Renal pelvis (tissue), 4 donors: ENCODE results near the gene ASAH2. TPM values are rescaled to one million over a fixed set of nuclear protein-coding genes. Genes with fewer than 3 reads are reported as not detected.
"Not testable (repeated sequence)": the region's sequence is repeated elsewhere in the genome, so short reads cannot be mapped to it uniquely, and the experiment has no call there.

Source experiments
- DNase-seq: peaks from one replicate; pipeline ENCODE4 v3.0.0-alpha.2; 2013
- polyA plus RNA-seq, 3 donors: library from polyadenylated mRNA; unstranded; fragments of 120-200 nt; gene quantifications; one replicate each; pipeline ENCODE4 v1.2.1, GENCODE V29; 2013; ENCODE audit not compliant: insufficient read length in 3 of 3

The ASAH2 gene
- polyA plus RNA-seq, 3 donors, result 2.0 to 2.7 (median 2.3) TPM

DNA sequence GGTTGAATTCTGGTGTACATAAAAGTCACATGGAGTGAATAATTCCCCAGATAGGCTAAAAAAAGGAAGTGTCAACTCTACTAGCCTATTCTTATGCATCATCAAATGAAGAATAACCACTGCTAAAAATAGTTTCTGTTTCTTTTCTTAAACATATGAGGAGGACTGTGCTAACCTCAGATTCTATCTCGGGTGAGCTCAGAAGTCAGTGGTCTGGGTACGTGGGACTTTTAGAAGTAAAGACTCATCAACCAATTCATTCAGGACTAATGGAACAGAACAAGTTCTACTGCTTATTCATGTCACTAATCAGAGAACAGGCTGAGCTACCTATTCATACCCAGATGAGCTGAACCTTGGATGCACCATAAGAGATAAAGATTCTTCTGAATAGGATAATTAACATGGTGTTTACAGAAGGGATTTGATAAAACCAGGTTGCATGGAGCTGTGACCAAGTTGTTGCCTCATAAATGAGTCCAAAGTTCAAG is 9.5 kb upstream of the ASAH2 start:
- no peak for DNase-seq

DNA sequence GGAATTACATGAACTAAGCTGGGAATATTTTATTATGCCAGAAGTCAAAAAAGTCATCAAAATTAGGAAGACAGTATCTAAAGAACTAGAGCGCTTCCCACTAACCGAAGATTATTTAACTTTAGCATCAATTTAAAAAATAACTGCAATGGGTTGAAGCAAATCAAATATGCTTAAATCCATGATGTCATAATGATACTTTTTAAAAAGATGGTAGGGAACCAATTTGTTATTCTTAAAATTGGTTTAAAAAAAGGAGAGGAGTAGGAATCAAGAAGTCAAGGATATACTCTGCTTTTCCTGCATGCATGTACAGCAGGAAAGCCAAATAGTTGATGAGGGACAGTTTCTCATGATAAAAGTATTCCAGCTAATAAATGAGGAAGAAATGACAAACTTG is 3.2 kb upstream of the ASAH2 start:
- DNase-seq, result no peak

GRCh38 chr10:50250096-50250854 is 1.0 kb downstream of the ASAH2 start:
- no peak for DNase-seq

DNA sequence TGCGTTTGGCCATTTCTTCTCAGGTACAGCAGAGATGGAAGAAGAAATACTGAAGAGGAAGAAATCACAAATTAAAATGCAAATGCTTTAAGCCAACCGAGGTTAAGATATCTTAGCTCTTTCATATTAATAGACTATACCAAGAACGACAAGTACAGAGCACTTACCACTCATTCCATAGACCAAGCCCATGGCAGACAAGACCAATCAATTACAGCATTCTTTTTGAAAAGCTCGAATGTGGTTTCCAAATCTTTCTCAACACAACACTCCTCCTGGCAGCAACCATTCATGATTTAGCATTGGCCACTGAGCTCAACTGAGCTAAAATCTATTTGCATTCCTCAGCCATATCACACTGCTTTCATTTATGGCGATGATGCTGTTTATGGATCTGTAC is 2.7 kb downstream of the ASAH2 start:
- no peak for DNase-seq

DNA sequence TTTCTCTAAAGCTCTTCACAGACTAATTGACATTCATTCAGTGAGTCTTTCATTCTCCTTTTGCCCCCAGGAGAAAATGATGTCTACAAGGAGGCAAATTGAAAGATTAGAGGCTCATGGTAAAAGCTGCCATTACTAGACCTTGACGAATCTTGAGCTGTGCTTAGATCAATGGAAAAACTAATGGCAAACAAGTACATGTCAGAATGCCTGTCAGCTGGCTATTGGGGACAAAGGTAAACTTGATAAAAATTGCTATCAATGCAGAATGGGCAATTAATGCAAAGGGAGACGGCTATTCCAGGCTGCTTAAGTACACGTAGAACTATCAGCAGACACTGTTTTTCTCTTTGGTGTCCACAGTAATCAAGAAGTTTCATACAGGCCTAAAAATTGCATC is 3.3 kb downstream of the ASAH2 start:
- DNase-seq, result no peak

DNA sequence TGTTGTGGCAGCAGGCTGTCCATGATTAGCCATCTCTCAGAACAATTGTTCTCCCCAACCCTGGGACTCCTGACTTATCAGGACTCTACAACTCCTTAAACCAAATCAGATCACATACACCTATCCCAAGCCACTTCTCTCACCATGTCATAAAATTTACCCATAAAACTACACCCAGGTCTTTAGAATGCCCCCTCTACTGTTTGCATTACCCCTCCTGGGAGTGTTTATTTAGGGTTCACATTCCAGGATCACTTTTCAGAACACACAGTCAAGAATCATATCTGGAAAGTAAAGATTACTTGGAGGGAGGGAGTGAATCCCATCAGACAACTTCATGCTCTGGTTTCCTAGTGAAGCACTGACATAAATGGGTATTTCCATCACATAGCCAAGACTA is 7.1 kb downstream of the ASAH2 start:
- no peak for DNase-seq

- no peak for DNase-seq
These were observed 8.5 kb downstream of the ASAH2 start for GRCh38 chr10:50242777-50243176.

DNA sequence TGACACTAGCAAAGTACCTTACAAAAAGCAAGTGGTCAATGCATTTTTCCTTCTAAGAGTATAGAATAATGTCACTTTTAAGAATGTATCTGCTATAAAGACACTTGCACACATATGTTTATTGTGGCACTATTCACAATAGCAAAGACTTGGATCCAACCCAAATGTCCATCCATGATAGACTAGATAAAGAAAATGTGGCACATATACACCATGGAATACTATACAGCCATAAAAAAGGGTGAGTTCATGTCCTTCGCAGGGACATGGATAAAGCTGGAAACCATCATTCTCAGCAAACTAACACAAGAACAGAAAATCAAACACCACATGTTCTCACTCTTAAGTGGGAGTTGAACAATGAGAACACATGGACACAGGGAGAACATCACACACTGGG is 9.8 kb downstream of the ASAH2 start:
- DNase-seq, result not testable (repeated sequence)

GRCh38 chr10:50234486-50234885 is 16.8 kb downstream of the ASAH2 start:
- DNase-seq, result no peak

DNA sequence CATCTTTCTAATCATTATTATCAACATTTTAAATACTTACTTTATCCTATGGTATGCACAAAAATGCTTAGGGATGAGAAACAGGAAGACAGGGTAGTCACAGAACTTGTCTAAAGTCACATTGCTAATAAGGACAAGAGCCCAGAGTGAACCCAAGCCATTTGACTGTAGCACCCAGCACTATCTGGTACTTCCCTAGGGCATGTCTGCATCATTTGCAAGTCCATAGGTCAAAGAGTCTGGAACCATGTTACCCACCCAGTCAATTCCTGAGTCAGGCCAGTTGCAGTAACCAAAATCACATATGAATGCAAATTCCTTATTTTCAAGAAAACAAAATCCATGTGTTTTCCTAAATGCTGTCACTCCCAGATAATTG is 19.1 kb downstream of the ASAH2 start:
- DNase-seq, result no peak

DNA sequence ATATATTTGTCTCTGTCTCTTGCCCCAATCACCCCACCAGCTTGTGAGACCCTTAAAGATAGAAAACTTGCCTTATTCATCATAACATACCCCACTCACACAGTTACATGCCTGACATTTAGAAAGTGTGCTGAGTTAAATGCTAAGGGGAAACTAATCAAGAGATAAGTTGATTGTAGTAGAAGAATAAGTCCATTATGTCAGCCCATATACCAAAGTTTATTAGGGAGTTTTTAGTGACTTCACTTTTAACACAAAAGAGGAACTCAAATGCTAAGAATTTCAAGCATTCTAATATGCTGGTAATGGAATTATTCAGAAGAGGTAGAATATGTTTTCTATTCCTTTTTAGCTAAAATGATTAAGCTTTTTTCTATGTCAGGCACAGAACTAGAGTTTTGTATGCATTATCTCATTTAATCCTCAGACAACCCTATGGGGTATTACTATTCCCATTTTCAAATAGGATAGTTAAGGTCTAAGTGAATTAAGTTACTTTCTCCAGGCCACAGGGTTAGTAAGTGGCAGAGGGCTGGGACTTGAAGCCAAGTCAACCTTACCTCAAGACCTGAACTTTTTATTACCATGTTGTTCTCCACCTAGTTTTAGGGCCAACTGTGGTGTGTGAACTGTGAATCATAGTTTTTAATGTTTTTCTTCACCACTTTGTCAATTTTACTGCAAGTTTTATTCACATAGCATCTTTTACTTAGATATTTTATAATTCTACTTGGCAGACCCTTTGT is 19.6 kb downstream of the ASAH2 start:
- no peak for DNase-seq

- no peak for DNase-seq
These were observed 21.9 kb downstream of the ASAH2 start for GRCh38 chr10:50229460-50229859.

DNA sequence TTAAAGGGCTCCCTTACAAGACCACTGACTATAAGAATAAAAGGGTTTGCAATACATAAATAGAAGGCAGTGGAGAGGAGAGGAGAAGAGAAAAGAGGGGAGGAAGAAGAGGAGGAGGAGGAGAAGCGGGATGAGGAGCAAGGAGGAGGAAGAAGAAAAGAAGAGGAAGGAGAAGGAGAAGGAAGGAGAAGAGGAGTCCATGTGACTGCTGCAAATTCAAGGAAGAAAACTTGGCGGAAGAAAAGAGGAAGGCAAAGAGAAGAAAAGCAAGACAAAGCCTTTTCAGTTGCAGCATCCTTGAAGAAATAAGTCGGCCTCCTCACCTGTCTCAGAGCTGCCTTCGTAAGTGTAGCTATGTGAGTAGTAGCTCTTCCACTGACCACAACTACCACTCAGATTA is 22.6 kb downstream of the ASAH2 start:
- DNase-seq, result no peak

DNA sequence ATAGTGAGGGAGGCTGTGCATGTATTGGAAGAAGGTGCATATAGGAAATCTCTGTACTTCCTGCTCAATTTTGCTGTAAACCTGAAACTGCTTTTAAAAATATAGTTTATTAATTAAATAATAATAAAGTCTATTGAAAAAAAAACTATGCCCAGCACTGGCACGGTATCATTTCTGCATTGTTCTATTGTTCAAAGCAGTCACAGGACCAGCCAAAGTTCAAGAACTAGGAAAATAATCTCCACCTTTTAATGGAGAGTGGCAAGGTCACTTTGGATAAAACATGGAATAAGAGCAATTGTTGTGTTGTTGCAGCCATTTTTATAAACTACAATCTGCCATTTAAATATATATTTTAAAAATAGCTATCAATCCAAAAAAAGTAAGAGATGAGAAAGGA is 24.7 kb downstream of the ASAH2 start:
- DNase-seq, result no peak

DNA sequence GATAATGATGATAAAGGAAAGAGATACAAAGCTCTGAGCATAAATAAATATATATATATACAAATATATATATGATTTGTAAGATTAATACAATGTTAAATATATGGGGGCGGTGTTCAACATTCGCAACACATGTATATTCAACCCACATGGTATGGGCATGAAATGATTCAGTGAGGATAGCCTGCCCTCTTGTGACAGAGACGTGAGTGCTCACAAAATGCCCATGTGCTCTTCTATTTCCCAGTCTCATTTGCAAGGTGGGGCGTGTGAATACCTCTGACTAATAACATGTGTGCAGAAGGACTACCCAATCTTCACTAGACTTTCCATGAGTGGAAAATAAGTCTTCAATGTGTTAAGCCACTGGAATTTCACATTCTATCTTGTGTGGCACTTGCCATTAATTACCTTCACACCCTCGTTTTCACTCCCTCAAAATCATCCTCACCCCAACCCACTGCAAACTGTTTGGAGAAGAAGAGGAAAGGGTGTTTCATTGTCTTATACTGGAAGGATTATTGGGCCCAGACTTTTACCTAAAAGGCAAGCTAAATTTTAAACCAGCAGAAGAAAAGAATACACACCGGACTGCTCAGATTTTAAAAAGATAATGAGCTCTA is 26.9 kb downstream of the ASAH2 start:
- peak; percentile 36 for DNase-seq

- no peak for DNase-seq
These were observed 29.1 kb downstream of the ASAH2 start for GRCh38 chr10:50222199-50222598.

DNA sequence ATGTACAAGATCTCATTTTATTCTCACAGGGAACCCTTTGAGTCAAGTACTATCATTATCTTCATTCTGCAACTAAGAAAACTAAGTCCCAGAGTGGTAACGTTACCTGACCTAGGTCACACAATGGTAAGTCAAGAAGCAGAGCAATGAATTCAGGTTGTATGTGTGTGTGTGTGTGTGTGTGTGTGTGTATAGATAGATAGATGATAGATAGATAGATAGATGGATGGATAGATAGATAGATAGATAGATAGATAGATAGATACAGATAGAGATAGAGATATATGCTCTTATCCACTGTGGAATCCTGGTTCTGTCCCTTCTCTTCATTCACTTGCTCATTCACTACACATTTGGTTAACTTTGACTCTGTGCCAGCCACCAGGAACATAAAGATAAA is 29.8 kb downstream of the ASAH2 start:
- no peak for DNase-seq

DNA sequence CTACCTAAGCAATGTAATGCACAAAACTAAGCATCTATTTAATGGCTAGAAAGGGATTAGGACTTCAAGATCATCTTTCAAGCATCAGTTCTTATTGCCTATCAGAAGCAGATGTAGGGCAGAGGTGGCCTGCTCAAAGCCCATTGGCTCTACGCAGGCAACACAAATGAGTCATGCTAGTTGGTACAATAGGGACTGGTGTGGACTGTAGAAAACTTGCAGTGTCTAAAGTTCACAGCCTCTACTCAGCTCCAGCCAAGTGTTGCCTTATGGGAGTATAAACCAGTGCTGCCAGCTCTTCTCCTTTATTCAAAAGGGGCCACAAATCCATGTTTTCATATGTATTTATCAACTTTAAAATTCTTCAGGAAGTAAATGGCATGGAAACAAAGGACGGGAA is 31.7 kb downstream of the ASAH2 start:
- DNase-seq, result no peak

DNA sequence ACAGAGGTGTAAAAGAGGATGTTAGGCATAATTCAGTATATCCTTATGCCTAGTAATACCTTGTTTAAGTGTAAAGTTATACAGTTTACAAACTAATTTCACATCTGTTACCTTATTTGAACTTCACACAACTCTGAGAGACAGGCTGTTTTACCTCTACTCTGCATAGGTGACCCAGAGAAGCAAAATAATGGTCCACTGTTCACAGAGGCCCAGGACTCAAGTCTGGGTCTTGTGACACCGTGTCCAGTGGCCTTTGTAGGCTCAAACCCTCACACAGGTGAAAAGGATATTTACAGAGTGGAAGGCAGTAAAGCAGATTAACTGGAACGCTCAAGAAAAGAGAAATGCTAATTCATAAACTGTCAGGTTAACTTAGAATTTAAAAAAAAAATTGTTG is 32.1 kb downstream of the ASAH2 start:
- no peak for DNase-seq

DNA sequence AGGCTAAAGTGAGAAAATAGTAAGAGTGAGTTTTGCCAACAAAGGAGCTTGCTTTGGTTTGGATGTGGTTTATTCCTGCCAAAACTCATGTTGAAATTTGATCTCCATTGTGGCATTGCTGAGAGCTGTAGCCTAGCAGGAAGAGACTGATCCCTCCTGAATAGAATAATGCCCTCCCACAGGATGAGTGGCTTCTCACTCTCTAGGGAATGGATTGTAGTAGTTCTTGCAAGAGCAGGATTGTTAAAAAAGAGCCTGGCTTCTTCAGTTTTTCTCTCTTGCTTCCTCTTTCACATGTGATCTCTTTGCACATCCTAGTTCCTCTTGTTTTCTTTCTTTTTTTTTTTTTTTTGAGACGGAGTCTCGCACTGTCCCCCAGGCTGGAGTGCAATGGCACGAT is 34.4 kb downstream of the ASAH2 start:
- no peak for DNase-seq

DNA sequence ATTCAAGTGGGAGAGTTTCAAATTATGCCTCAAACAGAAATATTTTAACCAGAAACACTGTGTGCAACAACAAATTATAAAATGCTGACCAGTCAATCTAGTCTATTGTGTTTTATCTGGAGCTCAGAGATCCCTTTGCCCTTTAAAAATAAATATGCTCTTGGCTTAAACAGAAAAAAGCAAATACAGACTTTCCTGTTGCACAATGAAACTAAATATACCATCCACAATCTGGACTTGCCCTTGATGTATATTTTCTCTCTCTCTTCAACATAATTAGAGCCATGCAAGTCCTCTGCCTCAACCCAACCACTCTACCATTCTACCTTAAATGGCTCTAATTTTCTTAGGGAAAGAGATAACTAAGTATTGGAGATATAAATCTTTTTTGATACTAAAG is 34.9 kb downstream of the ASAH2 start:
- DNase-seq, result no peak

GRCh38 chr10:50211670-50212069 is 39.6 kb downstream of the ASAH2 start:
- DNase-seq, result no peak

GRCh38 chr10:50210876-50211275 is 40.4 kb downstream of the ASAH2 start:
- no peak for DNase-seq
